Endometrial microvascular endothelial cells (primary cell): ENCODE data around the gene DVL3. TPM values are rescaled to one million over a fixed set of nuclear protein-coding genes. Genes with fewer than 3 reads are reported as not detected.

ENCODE experiments used
- in situ Hi-C: cut with HindIII; loops from 2 replicates; pipeline ENCODE4 v1.10.0; 2017; ENCODE audit warnings: low sequenced_read_pairs, low pct_unique_long_range_greater_than_20kb; ENCODE audit errors: inconsistent ontology term
- total RNA-seq: library from RNA; depleted of rRNA; stranded (reverse); fragments of >200 nt; gene quantifications from one replicate; pipeline ENCODE4 v1.2.3, GENCODE V29; 2015; ENCODE audit errors: inconsistent ontology term

The DVL3 gene
- total RNA-seq, 1 donor from 2014 or later = 27.2 TPM

GRCh38 chr3:184174646-184175492 is 19.7 kb downstream of the DVL3 start, which contains the start of gene AP2M1:
AP2M1 (plus strand) TSS chr3:184174855; CDS start chr3:184176994, 2,139 bp downstream.
- in situ Hi-C loops = no loop called here

- in situ Hi-C loops = no loop called here
Observed at GRCh38 chr3:184175506-184175905, 20.3 kb downstream of the DVL3 start.

GRCh38 chr3:184175981-184176376 is 20.8 kb downstream of the DVL3 start:
- in situ Hi-C loops = no loop called here

GRCh38 chr3:184176377-184177330 is 21.5 kb downstream of the DVL3 start:
- in situ Hi-C loops = no loop called here

- in situ Hi-C loops = no loop called here
Observed at GRCh38 chr3:184177331-184177731, 22.2 kb downstream of the DVL3 start.

- in situ Hi-C loops = no loop called here
Observed at GRCh38 chr3:184177767-184178306, 22.7 kb downstream of the DVL3 start.

DNA sequence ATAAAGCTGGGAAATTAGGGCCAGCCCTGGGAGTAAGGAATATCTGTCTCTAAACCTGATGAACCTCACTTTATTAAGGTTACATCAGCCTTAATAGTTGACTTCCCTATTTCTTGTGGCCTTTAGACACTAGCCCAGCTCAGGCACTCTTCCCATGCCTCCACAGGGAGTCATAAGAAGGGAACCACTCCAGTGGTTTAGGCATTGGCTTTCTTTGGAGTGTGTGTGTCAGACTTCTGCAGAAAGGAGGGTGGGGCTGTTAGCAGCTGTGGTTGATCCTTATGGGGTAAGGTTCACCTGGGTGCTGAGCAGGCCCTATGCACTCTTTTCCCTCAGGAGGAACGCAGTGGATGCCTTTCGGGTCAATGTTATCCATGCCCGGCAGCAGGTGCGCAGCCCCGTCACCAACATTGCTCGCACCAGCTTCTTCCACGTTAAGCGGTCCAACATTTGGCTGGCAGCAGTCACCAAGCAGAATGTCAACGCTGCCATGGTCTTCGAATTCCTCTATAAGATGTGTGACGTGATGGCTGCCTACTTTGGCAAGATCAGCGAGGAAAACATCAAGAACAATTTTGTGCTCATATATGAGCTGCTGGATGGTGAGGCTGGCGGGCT is 23.5 kb downstream of the DVL3 start:
- in situ Hi-C loops = no loop called here

DNA sequence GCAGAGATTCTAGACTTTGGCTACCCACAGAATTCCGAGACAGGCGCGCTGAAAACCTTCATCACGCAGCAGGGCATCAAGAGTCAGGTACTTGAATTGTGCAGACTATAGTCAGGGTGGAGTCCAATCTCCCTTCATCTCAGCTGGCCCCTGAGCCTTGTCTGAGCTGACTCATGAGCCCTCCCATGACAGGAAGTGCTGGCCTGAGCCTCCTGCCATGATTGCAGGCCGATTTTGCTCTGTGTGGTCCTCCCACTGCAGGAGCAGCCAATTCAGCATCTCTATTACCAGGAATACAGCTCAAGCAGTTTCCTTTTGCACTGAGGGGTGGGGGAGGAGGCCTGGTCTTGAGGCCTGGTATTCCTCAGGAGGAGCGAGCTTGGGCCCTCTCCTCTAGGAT is 25.0 kb downstream of the DVL3 start:
- in situ Hi-C loops = no loop called here

DNA sequence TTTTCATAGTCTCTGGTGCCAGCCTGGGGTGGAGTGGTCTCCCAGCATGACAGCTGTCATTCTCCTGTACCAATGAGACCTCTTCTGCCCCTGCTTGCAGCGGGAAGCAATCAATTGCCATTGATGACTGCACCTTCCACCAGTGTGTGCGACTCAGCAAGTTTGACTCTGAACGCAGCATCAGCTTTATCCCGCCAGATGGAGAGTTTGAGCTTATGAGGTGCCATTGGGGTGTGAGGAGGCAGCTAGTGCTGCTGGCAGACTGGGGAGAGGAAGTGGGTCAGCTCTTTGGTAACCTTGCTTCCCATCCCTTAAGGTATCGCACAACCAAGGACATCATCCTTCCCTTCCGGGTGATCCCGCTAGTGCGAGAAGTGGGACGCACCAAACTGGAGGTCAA is 26.4 kb downstream of the DVL3 start:
- in situ Hi-C loops = no loop called here

DNA sequence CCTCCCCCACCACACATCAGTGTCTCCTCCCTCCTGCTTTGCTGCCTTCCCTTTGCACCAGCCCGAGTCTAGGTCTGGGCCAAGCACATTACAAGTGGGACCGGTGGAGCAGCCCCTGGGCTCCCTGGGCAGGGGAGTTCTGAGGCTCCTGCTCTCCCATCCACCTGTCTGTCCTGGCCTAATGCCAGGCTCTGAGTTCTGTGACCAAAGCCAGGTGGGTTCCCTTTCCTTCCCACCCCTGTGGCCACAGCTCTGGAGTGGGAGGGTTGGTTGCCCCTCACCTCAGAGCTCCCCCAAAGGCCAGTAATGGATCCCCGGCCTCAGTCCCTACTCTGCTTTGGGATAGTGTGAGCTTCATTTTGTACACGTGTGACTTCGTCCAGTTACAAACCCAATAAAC is 28.5 kb downstream of the DVL3 start:
- in situ Hi-C loops = no loop called here

DNA sequence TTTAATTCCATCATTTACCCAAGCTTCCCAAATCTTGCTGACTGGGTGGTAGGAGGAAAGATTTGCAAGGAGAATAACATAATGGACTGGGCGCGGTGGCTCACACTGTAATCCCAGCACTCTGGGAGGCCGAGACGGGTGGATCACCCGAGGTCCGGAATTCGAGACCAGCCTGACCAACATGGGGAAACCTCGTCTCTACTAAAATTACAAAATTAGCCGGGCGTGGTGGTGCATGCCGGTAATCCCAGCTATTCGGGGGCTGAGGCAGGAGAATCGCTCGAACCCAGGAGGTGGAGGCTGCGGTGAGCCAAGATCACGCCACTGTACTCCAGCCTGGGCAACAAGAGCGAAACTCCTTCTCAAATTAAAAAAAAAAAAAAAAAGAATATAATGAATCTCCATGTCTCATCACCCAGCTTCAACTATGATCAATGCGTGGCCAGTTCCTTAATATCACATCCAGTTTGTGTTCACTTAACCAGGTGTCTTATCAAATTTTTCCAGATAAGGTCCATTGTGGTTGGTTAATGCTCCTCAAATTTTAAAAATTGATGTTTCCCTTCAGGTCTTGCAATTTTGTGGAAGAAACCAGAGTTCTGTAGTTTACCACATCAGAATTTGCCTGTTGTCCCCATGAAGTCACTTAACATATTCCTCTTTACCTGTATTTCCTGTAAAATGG is 29.5 kb downstream of the DVL3 start:
- in situ Hi-C loops = no loop called here

DNA sequence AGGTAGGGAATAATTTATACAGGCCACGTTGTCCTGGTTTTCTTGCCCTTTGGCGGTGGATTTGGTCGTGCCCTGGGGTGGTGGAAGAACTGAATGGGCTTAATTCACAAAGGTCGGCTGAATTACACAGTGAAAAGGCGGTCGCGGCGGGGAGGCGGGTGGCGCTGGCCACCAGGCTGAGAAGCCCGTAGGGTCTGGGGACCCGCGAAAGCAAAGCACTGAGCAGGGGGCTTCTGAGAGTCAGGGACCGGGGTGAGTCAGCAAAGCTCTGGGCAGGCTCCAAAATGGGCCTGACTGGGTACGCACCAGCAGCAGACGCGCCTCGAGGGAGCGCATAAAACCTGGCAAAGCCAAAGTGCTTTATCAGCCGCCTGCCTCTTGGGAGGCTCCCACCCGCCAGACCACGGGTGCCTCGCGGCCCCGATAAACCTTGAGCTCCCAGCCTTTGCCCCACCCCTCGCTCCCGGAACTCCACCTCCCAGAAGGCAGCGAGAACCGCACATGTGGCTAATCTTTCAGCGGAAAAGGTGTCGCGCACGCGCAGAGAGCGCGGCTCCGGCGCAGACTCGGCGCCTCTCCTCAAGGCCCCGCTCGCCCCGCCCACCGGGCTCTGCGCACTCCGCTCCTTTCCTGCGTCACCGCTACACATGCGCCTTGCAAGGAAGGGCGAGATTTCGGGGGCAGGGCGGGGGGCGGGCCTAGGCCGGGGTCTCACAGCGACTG is 30.4 kb downstream of the DVL3 start:
- in situ Hi-C loops = no loop called here

GRCh38 chr3:184186184-184186901 is 31.2 kb downstream of the DVL3 start, which contains the start of gene ABCF3:
ABCF3 (plus strand) TSS chr3:184186199; CDS start chr3:184186208, 9 bp downstream.
- in situ Hi-C loops = no loop called here

- in situ Hi-C loops = no loop called here
Observed at GRCh38 chr3:184186902-184187207, 31.7 kb downstream of the DVL3 start.

DNA sequence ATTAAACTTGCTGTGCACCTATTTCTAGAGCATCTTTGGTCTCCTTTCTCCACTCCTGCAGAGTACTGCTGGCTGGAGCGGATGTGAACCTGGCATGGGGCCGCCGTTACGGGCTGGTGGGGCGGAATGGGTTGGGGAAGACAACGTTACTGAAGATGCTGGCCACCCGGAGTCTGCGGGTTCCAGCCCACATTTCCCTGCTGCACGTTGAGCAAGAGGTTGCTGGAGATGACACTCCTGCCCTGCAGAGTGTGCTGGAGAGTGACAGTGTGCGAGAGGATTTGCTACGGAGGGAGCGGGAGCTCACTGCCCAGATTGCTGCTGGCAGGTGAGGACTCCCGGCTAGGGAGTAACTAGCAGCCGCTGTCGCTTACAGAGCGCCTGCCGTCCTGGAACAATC is 32.9 kb downstream of the DVL3 start:
- in situ Hi-C loops = no loop called here

- in situ Hi-C loops = no loop called here
Observed at GRCh38 chr3:184189421-184189820, 34.2 kb downstream of the DVL3 start.

DNA sequence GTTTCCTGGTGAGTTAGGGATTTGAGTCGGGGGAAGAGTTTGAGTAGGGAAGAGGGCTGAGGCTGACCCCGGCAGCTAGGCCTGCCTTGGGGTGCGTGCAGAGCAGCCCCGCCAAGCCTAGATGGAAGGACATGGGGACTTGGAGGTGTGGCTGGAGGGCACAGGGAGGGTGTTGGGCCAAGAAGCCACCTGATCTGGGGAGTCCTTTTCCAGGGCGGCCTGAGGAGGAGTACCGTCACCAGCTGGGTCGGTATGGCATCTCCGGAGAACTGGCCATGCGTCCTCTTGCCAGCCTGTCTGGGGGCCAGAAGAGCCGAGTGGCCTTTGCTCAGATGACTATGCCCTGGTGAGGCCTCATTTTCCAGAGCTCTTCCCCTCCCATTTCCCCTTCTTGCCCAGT is 37.7 kb downstream of the DVL3 start:
- in situ Hi-C loops = no loop called here
